ENCODE results near the gene TNIP2. TPM values are rescaled to one million over a fixed set of nuclear protein-coding genes. Genes with fewer than 3 reads are reported as not detected.

TNIP2 gene
- total RNA-seq, 1 donor from 2014 or later, result 19.4 TPM

DNA sequence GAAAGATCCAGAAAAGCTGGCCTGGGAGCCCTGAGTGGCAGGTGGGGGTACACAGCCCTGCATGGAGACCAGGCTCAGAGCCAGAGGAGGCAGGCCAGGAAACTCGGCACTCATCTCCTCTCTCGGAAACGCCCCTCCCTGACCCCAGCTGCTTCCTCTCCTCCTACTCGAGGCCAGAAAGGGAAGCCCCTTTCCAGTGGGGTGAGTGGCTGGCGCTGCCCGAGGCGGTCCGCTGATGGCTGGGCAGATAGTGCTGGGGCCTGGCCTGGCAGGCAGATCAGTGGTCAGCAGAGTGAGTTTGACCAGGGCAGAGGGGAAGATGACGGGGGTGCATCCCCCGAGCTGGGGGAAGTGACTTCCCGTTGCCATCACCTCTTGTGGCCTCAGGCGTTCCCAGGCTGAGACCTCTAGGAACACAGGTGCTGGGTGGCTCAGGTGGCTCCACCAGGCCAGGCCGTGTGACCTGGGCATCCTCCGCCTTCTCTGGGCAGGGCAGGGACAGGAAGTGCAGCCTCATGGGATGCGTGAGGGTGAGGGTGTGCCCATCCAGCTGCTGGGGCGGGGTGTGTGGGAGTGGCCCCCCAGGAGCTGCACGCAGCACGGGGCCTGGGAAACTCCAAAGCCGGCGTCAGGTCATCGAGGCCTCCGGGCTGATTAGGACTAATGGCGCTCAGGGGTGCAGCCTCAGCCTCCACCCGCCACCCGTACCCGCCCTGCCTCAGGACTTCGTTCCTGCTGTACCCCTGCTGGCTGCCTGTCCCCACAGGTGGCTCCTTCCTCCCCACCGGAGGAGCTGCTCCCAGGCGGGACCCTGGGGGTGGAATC, 42.5 kb upstream of the TNIP2 start:
- H3K27ac ChIP-seq (replicated peaks), result peak overlapping the region; percentile 94
- intact Hi-C loops (cut with micrococcal nuclease), result no loop called here
- peak; percentile 81 for DNase-seq

GRCh38 chr4:2797545-2798305, 41.6 kb upstream of the TNIP2 start:
- no peak for DNase-seq
- intact Hi-C loops (cut with micrococcal nuclease), result no loop called here
- Histone ChIP-seq H3K36me3 (no peaks in the 10 kb centered on the region), H3K27ac (replicated peaks) (peak overlapping the region; percentile 94), H3K9me3 (replicated peaks) (no peaks in the 10 kb centered on the region), H3K4me3 (peak overlapping the region; percentile 55), H3K27me3 (ENCODE audit: low read depth) (no peaks in the 10 kb centered on the region), H3K4me1 (peaks cover 94% of the 10 kb centered on the region)
- TF ChIP-seq, protein P1, sequence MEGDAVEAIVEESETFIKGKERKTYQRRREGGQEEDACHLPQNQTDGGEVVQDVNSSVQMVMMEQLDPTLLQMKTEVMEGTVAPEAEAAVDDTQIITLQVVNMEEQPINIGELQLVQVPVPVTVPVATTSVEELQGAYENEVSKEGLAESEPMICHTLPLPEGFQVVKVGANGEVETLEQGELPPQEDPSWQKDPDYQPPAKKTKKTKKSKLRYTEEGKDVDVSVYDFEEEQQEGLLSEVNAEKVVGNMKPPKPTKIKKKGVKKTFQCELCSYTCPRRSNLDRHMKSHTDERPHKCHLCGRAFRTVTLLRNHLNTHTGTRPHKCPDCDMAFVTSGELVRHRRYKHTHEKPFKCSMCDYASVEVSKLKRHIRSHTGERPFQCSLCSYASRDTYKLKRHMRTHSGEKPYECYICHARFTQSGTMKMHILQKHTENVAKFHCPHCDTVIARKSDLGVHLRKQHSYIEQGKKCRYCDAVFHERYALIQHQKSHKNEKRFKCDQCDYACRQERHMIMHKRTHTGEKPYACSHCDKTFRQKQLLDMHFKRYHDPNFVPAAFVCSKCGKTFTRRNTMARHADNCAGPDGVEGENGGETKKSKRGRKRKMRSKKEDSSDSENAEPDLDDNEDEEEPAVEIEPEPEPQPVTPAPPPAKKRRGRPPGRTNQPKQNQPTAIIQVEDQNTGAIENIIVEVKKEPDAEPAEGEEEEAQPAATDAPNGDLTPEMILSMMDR (IDR thresholded peaks at IDR 0.05; ENCODE audit: borderline replicate concordance), result no peak

More for the DNA sequence above, 42.5 kb upstream of the TNIP2 start:
- no peaks in the 10 kb centered on the region for H3K9me3 ChIP-seq (replicated peaks)
- H3K27me3 ChIP-seq (ENCODE audit: low read depth), result no peaks in the 10 kb centered on the region
- peak overlapping the region; percentile 55 for H3K4me3 ChIP-seq
- TF ChIP-seq, protein P1 (IDR thresholded peaks at IDR 0.05; ENCODE audit: borderline replicate concordance), result no peak
- peaks cover 98% of the 10 kb centered on the region for H3K4me1 ChIP-seq
- no peaks in the 10 kb centered on the region for H3K36me3 ChIP-seq

DNA sequence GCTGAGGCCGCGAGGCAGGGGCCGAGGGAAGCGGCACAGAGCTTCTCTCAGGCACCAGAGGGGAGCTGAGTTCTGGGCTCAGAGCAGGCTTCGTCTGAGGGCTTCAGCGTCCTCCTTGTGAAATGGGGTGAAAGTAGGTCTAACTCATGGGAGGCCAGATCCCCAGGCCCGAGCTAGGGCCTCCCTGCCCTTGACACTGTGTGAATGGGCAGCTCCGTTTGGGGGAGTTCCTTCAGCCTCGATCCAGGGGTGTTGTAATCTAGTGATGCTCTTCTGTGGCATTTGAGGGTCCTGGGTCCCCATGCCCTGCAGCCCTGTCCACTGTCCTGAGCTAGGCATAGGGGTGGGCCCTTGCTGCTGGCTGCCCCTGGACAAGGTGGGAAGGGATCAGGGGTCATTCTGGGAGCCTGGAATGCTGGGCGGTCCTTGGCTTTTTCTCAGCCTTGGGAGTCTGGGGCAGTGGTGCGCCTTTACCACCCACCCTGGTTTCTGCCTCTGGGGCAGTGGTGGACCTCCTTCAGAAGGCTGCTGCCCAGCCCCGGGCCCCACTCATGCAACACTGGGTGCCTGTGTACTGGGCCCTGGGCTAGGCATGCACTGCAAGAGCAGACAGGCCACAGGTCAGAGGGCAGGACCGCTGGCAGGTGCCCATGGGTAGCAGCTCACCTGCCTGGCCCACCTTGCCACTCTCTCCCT, 40.9 kb upstream of the TNIP2 start:
- Histone ChIP-seq H3K36me3 (no peaks in the 10 kb centered on the region), H3K27me3 (ENCODE audit: low read depth) (no peaks in the 10 kb centered on the region), H3K4me1 (peaks cover 97% of the 10 kb centered on the region), H3K4me3 (peak overlapping the region; percentile 55), H3K9me3 (replicated peaks) (no peaks in the 10 kb centered on the region), H3K27ac (replicated peaks) (peak overlapping the region; percentile 94)
- no peak for DNase-seq
- intact Hi-C loops (cut with micrococcal nuclease), result no loop called here
- TF ChIP-seq, protein P1 (IDR thresholded peaks at IDR 0.05; ENCODE audit: borderline replicate concordance), result no peak

- Histone ChIP-seq H3K27me3 (ENCODE audit: low read depth) (no peaks in the 10 kb centered on the region), H3K4me3 (peak overlapping the region; percentile 80), H3K4me1 (peaks cover 97% of the 10 kb centered on the region), H3K9me3 (replicated peaks) (no peaks in the 10 kb centered on the region), H3K36me3 (no peaks in the 10 kb centered on the region), H3K27ac (replicated peaks) (peak overlapping the region; percentile 94)
- TF ChIP-seq, protein P1 (IDR thresholded peaks at IDR 0.05; ENCODE audit: borderline replicate concordance), result no peak
- no peak for DNase-seq
- intact Hi-C loops (cut with micrococcal nuclease), result no loop called here
These were observed 40.0 kb upstream of the TNIP2 start for GRCh38 chr4:2795893-2796848.
